Peyer's patch (tissue), 4 donors: Measurements from ENCODE around the gene SULT2B1. TPM values are rescaled to one million over a fixed set of nuclear protein-coding genes. Genes with fewer than 3 reads are reported as not detected.

Source experiments
- DNase-seq, 3 donors: peaks; one replicate each; pipeline ENCODE4 v3.0.0-alpha.2; 2017 to 2019
- H3K27ac ChIP-seq, 4 donors: fragments of 200-600 bp; sonication (generic); one replicate each; pipeline ENCODE4 v1.5.1; 2016 to 2019
- H3K27me3 ChIP-seq, 2 donors: fragments of 200-600 bp; sonication (generic); one replicate each; pipeline ENCODE4 v1.5.1; 2019
- H3K36me3 ChIP-seq, 3 donors: fragments of 200-600 bp; sonication (generic); one replicate each; pipeline ENCODE4 v1.5.1; 2016 to 2019
- H3K4me1 ChIP-seq, 4 donors: fragments of 200-600 bp; sonication (generic); one replicate each; pipeline ENCODE4 v1.5.1; 2016 to 2019
- H3K4me3 ChIP-seq, 4 donors: fragments of 200-600 bp; sonication (generic); 1 replicate in 3 of 4; 2 replicates in 1 of 4; pipeline ENCODE4 v1.5.1; 2016 to 2019; ENCODE audit warnings: mild to moderate bottlenecking in 1 of 4
- H3K9me3 ChIP-seq, 4 donors: fragments of 200-600 bp; sonication (generic); one replicate each; pipeline ENCODE4 v1.5.1; 2016 to 2019; ENCODE audit warnings: mild to moderate bottlenecking in 1 of 4
- CTCF ChIP-seq, 6 experiments: fragments of 450-650 bp in 4 of 6; fragments of 200-600 bp in 2 of 6; sonication (generic) in 1 of 6; IDR thresholded peaks; one replicate each; pipeline ENCODE4 v1.5.1; 2017 to 2019; ENCODE audit warnings: antibody characterized with exemption in 6 of 6, mild to moderate bottlenecking in 3 of 6, moderate library complexity in 1 of 6
- POLR2A ChIP-seq, 2 donors: fragments of 450-650 bp; IDR thresholded peaks; one replicate each; pipeline ENCODE4 v1.5.1; 2017; ENCODE audit warnings: antibody characterized with exemption in 2 of 2, mild to moderate bottlenecking in 2 of 2, moderate library complexity in 2 of 2
- total RNA-seq, 4 donors: library from RNA; depleted of rRNA; stranded (reverse); fragments of >200 nt; gene quantifications; one replicate each; pipeline ENCODE4 v1.1.0, GENCODE V29; 2016

Gene SULT2B1
- total RNA-seq, 4 donors from 2014 or later = 2.5 to 14.6 (median 5.9) TPM

DNA sequence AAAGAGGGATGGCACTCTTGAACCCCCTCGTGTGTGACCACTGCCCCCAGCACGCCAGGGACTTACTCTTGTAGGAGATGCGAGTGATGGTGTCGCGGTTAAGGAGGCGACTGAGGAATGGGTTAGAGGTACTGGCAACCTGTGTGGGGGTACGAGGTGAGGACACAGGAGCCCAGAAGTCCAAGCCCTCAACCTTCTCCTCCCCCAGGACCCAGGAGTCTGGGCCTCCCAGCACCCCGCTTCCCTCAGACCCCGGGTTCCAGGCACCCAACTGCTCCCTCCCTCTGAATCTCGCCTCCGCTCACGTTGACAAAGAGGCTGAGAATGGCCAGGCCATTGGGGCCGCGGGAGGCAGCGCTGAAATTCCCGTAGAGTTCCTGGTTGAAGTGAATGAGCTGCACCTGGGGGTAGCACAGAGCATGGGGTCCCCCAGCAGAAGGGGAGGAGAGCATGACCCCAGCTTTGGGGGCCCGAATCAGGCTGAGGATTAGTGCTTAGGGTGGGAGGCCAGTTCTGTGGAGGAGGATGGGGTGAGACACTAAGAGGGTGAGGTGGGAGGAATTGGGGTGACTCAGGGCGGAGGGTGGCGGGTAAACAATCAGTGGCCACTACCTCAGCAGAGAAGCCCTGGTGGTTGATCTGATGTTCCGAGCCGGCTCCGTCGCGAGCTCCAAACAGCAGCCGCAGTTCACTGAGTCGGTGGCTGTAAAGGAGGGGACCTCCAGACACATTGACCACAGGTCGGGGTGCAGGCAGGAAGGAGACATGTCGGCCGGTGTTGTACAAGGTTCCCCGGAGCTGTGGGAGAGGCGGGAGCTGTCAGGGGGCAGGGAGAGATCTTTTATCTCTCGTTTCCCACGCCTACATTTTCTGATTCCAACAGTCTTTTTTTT lies 87.8 kb downstream of the SULT2B1 start:
- Histone ChIP-seq H3K4me1 (peaks cover 0 to 25% (median 6%) of the 10 kb centered on the region in 4 donors), H3K4me3 (peak overlapping the region in 2 of 4 donors; percentile 6 to 19), H3K27ac (peak overlapping the region in 3 of 4 donors; percentile 28 to 98 (median 96)), H3K36me3 (no peaks in the 10 kb centered on the region), H3K27me3 (no peaks in the 10 kb centered on the region), H3K9me3 (no peaks in the 10 kb centered on the region)
- TF ChIP-seq CTCF (IDR thresholded peaks at IDR 0.05) (no peak), POLR2A (IDR thresholded peaks at IDR 0.05) (no peak)
- peak in 2 of 3 donors; percentile 54 to 64 for DNase-seq

DNA sequence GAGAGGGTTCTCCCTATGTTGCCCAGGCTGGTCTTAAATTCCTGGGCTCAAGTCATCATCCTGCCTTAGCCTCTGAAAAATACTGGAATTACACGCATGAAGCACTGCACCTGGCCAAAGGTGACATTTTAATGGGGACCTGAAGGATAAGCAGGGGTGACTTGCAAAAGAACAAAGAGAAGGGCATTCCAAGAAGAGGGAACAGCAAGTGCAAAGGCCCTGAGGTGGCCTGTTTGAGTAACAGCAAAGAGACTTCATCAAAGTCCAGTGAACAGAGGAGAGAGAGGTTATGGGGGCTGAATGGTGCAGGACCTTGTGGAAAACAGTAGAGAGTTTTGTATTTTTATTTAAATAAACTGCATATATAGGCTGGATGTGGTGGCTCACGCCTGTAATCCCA lies 89.9 kb downstream of the SULT2B1 start:
- Histone ChIP-seq H3K27me3 (no peaks in the 10 kb centered on the region), H3K36me3 (no peaks in the 10 kb centered on the region), H3K4me1 (peaks cover 0 to 36% (median 1%) of the 10 kb centered on the region in 4 donors), H3K27ac (no peak overlapping the region), H3K9me3 (no peaks in the 10 kb centered on the region), H3K4me3 (no peak overlapping the region)
- TF ChIP-seq CTCF (IDR thresholded peaks at IDR 0.05) (no peak), POLR2A (IDR thresholded peaks at IDR 0.05) (no peak)
- DNase-seq = no peak

- Histone ChIP-seq H3K4me3 (no peak overlapping the region), H3K36me3 (no peaks in the 10 kb centered on the region), H3K9me3 (no peaks in the 10 kb centered on the region), H3K27me3 (no peaks in the 10 kb centered on the region), H3K27ac (no peak overlapping the region), H3K4me1 (peaks cover 0 to 36% (median 1%) of the 10 kb centered on the region in 4 donors)
- TF ChIP-seq POLR2A (IDR thresholded peaks at IDR 0.05) = no peak
- no peak for TF ChIP-seq CTCF (IDR thresholded peaks at IDR 0.05)
- DNase-seq = no peak
Observed at GRCh38 chr19:48642862-48643261, 90.9 kb downstream of the SULT2B1 start.

DNA sequence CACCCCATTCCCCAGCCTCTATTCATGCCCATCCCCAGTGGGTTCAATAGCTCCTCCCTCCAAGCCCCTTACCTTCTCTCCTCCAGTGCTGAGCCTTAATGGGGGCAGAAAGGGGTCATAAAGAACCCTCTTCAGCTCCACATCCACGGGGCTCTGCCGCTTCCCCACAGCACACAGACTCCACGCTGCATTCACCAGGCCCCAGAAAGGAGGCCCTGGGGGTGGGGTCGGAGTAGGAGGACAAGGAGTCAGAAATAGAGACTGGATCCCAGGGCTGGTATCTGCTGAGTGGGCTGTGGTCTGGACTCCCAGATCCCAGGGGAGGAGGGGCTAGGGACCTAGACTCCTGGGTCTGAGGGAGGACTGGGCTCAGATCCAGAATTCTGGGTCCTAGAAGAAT lies 92.4 kb downstream of the SULT2B1 start:
- DNase-seq = no peak
- Histone ChIP-seq H3K4me3 (no peak overlapping the region), H3K9me3 (no peaks in the 10 kb centered on the region), H3K4me1 (peaks cover 0 to 25% (median 0%) of the 10 kb centered on the region in 4 donors), H3K36me3 (no peaks in the 10 kb centered on the region), H3K27me3 (no peaks in the 10 kb centered on the region), H3K27ac (peak overlapping the region in 1 of 4 donors; percentile 94)
- TF ChIP-seq CTCF (IDR thresholded peaks at IDR 0.05) (no peak), POLR2A (IDR thresholded peaks at IDR 0.05) (no peak)

GRCh38 chr19:48644839-48645619 lies 93.1 kb downstream of the SULT2B1 start:
- TF ChIP-seq POLR2A (IDR thresholded peaks at IDR 0.05) (no peak), CTCF (IDR thresholded peaks at IDR 0.05) (no peak)
- peak overlapping the region; percentile 72 to 94 (median 84) for H3K27ac ChIP-seq
- no peaks in the 10 kb centered on the region for H3K27me3 ChIP-seq
- no peaks in the 10 kb centered on the region for H3K9me3 ChIP-seq
- peak overlapping the region; percentile 40 to 59 (median 56) for H3K4me3 ChIP-seq
- peaks cover 0 to 20% (median 0%) of the 10 kb centered on the region in 4 donors for H3K4me1 ChIP-seq
- no peaks in the 10 kb centered on the region for H3K36me3 ChIP-seq
- DNase-seq = peak; percentile 63 to 90 (median 83)
